ENCODE measurements around the gene PIGV.

- TF ChIP-seq CTCF (IDR thresholded peaks at IDR 0.05; ENCODE audit: insufficient read depth, low read length, poor library complexity, severe bottlenecking), result no peak
- no peak for TF ChIP-seq EZH2phosphoT487 (conservative IDR thresholded peaks at IDR 0.05; ENCODE audit: low read length)
These were observed 47.6 kb upstream of the PIGV start for GRCh38 chr1:26740023-26740634.
